Measurements from ENCODE around the gene COG7. TPM values are rescaled to one million over a fixed set of nuclear protein-coding genes. Genes with fewer than 3 reads are reported as not detected.
A peak's percentile ranks its signal among the peaks of the same experiment; 100 is the strongest.

The COG7 gene
- total RNA-seq, 2 donors from 2014 or later = 31.4 to 40.0 TPM

DNA sequence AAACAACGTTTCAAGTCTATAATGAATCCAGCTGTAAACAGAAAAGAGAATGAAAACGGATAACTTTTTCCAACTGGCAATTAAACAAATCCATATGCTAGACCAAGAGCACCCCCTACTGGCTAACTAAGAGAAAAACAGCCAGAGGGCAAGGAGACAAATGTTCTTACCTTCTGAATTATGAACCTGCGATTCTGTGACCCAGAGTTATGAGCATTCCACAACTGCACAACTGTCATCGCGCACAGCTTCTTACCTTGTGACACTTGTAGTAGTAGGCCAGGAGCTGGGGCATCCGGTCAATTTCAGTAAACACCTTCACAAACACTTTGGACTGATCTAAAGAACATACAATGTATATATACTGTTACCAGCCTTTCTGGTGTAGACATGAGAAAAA is 18.6 kb downstream of the COG7 start:
- intact Hi-C loops (cut with DNase I) = loop anchor here (1.0 kb wide), 1 partner anchor 252 kb away; the partner anchor contains the start of gene SCNN1G
- TF ChIP-seq, protein P1, sequence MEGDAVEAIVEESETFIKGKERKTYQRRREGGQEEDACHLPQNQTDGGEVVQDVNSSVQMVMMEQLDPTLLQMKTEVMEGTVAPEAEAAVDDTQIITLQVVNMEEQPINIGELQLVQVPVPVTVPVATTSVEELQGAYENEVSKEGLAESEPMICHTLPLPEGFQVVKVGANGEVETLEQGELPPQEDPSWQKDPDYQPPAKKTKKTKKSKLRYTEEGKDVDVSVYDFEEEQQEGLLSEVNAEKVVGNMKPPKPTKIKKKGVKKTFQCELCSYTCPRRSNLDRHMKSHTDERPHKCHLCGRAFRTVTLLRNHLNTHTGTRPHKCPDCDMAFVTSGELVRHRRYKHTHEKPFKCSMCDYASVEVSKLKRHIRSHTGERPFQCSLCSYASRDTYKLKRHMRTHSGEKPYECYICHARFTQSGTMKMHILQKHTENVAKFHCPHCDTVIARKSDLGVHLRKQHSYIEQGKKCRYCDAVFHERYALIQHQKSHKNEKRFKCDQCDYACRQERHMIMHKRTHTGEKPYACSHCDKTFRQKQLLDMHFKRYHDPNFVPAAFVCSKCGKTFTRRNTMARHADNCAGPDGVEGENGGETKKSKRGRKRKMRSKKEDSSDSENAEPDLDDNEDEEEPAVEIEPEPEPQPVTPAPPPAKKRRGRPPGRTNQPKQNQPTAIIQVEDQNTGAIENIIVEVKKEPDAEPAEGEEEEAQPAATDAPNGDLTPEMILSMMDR (IDR thresholded peaks at IDR 0.05) = peak; percentile 85
- Histone ChIP-seq H3K9me3 (no peaks in the 10 kb centered on the region), H3K4me3 (no peak overlapping the region), H3K4me1 (peaks cover 10% of the 10 kb centered on the region), H3K27ac (peak overlapping the region; percentile 71), H3K9ac (ENCODE audit: low read depth in 2 of 2, low read length in 2 of 2) (no peak overlapping the region), H3K36me3 (peaks cover 4% of the 10 kb centered on the region), H3K27me3 (no peaks in the 10 kb centered on the region)
- peak; percentile 55 for DNase-seq

DNA sequence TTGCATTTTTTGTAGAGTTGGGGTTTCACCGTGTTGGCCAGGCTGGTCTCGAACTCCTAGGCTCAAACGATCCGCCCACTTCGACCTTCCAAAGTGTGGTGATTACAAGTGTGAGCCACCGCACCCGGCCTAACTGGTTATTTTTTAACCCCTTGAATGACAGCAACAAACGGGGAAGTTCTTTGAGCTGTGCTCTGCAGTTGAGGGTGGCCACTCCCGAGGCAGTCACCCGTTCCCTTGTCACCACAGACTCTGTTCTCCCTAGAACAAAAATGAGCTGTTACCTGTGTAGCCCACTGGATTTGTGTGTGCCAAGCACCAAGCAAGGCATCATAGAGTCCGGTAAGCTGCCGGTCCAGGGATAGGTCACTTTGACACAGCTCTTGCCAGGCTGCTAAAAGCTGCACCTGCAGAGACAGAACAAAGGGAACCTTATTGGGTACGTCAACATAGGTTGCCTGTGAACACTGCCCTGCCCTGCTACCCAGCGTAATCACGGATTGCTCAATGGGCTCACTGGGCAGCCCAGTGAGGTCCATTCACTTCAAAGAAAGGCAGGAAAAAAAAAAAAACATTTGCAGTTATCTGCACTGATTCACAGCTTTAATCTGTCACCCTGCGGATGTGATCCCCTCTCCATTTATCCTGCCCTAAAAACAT is 19.6 kb downstream of the COG7 start:
- Histone ChIP-seq H3K4me1 (peaks cover 10% of the 10 kb centered on the region), H3K27ac (peak overlapping the region; percentile 71), H3K36me3 (peaks cover 4% of the 10 kb centered on the region), H3K9me3 (no peaks in the 10 kb centered on the region), H3K9ac (ENCODE audit: low read depth in 2 of 2, low read length in 2 of 2) (no peak overlapping the region), H3K27me3 (no peaks in the 10 kb centered on the region), H3K4me3 (no peak overlapping the region)
- intact Hi-C loops (cut with DNase I) = no loop called here
- TF ChIP-seq, protein P1 (IDR thresholded peaks at IDR 0.05) = no peak
- DNase-seq = peak; percentile 63

DNA sequence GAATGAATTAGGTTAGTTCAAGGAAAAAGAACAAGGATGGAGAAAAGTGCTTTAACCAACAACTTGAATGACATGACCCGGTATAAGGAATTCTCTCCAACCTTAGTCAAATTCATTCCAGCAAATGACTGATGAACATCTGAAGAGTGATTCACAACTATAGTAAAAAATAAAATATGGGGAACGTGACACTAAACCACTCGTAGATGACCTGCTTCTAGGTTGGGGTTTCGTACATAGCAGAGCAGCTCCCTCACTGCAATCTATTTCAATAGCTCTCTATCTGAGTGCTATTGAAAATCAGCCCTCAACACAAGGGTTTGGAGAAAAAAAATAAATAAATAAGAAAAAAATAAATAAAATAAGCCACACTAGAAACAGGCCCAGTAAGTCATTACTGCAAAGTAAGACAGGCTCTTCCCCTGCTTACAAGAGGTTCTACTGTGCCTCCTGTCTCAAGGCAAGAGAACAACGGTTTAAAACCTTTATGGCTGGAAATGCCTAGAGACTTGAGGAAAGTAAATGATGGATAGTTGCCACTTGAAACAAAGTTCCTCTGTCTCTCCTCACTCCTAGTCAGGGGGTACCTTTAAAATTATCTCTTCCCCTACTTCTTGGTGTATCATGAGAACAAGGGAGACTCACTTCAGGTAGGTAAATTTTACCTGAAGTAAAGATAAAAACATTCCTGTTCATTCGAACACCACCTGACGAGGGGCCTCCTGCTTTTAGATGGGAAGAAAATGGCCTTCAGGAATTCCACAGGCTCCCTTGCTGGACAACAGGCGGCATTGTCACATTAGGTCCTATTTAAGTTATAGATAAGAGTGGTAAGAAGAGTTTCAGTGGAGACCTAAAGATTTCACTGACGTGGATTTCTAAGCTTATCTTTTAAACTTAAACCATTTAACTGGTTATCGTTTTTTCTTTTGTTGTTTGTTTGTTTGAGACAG is 20.5 kb downstream of the COG7 start:
- TF ChIP-seq, protein P1 (IDR thresholded peaks at IDR 0.05) = peak; percentile 21
- Histone ChIP-seq H3K9ac (ENCODE audit: low read depth in 2 of 2, low read length in 2 of 2) (no peak overlapping the region), H3K4me1 (peaks cover 10% of the 10 kb centered on the region), H3K36me3 (peaks cover 4% of the 10 kb centered on the region), H3K27me3 (no peaks in the 10 kb centered on the region), H3K27ac (peak overlapping the region; percentile 71), H3K4me3 (no peak overlapping the region), H3K9me3 (no peaks in the 10 kb centered on the region)
- intact Hi-C loops (cut with DNase I) = no loop called here
- DNase-seq = no peak

DNA sequence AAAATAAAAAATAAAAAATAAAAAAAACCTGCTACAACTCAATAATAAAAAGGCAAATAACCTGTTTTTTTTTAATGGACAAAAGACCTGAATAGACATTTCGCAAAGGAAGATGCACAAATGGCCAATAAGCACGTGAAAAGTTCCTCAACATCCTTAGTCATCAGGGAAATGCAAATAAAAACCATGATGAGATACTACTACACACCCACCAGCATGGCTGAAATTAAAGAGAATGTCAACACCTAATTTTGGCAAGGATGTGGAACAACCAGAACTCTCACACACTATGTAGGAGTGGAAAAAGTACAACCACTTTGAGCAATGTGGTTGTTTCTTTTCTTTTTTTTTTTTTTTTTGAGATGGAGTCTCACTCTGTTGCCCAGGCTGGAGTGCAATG is 24.6 kb downstream of the COG7 start:
- Histone ChIP-seq H3K4me1 (peaks cover 12% of the 10 kb centered on the region), H3K9me3 (no peaks in the 10 kb centered on the region), H3K27me3 (no peaks in the 10 kb centered on the region), H3K9ac (ENCODE audit: low read depth in 2 of 2, low read length in 2 of 2) (no peak overlapping the region), H3K36me3 (no peaks in the 10 kb centered on the region), H3K27ac (no peak overlapping the region), H3K4me3 (no peak overlapping the region)
- DNase-seq = no peak
- TF ChIP-seq, protein P1 (IDR thresholded peaks at IDR 0.05) = no peak
- intact Hi-C loops (cut with DNase I) = loop anchor here (10.0 kb wide), 1 partner anchor 114 kb away; no protein-coding TSS in a partner anchor

DNA sequence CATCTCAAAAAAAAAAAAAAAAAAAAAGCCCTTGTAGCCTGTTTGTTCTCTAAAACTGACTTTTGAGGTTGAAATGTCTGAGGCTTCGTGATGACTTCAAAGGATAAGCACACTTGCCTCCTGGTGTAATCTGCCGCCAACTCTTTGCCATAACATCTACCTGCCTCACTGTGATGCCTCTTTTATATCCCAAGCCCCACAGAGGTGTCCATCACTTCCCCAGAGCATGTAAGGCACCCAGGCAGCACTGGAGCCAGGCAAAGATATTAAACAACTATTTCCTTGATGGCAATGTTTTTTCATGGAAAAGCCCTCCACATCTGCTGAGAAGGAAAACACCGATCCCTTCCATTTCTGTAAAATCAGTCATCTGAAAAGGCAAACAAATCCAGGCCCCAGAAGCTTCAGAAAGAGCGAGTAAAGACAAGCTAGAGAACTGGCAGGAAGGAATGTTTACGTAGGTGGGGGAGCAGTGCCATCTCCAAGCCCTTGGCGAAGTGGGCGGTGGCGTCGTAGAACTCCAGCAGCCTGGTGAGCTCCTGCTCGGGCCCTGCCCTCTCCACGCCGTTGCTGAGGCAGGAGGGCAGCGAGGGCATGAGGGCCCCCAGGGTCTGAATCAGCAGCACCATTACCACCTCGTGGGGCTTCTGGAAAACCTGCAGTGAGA is 28.6 kb downstream of the COG7 start:
- Histone ChIP-seq H3K9ac (ENCODE audit: low read depth in 2 of 2, low read length in 2 of 2) (peak overlapping the region; percentile 48 to 54), H3K27ac (peak overlapping the region; percentile 89), H3K9me3 (no peaks in the 10 kb centered on the region), H3K36me3 (no peaks in the 10 kb centered on the region), H3K27me3 (no peaks in the 10 kb centered on the region), H3K4me3 (no peak overlapping the region), H3K4me1 (peaks cover 11% of the 10 kb centered on the region)
- intact Hi-C loops (cut with DNase I) = loop anchor here (10.0 kb wide), 1 partner anchor 110 kb away; no protein-coding TSS in a partner anchor
- DNase-seq = peak; percentile 82
- TF ChIP-seq, protein P1 (IDR thresholded peaks at IDR 0.05) = no peak
